HG03045 (cell line): ENCODE measurements around the gene TM6SF1.

Experiments used
- ATAC-seq: cut with Tn5 transposase; IDR thresholded peaks from one replicate; pipeline ENCODE4 v1.9.1; 2021; ENCODE audit warnings: mild to moderate bottlenecking, moderate library complexity; ENCODE audit not compliant: unreplicated experiment

The TM6SF1 gene

GRCh38 chr15:83170474-83171165, 63.2 kb downstream of the TM6SF1 start:
- no peak for ATAC-seq

DNA sequence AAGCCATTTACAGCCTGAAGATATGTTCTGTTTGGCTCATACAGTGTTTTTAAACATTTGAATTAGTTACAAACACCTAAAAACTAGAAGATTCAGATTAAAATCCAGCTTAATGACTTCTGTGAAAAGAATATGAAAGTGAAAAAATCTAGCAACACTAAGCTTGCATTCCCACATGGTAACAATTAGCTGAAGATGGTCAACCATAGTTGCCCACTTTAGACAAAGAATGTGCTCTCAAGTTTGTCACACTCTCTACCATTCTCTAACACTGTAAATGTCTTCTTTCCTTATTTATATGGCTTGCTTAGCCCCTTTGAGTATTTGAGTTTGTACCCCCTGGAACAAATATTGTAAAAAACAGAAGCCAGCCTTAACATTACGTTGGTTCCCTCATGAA, 67.4 kb downstream of the TM6SF1 start:
- ATAC-seq: no peak

- ATAC-seq: no peak
These were observed 70.9 kb downstream of the TM6SF1 start for GRCh38 chr15:83178390-83178789.

DNA sequence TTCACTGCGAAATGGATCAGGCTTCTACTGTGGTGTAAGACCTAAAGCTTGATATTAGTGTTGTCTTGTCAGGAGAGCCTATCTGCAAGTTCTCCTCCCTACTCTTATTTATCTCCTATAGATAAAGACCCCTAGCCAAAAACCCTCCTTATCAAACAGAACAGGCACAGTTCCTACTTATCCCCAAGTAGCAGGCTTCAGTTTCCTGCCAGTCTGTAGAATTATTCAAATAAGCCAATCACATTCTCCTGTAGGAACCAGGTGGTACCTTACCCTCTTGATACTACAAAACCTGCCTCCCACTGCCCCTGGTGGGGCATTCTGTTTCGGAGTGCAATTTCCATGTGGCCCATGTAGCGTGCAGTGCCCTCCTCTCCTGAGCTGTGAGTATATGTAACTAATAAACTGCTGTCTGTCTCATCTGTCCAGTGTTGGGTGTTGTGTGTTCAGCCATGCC, 71.5 kb downstream of the TM6SF1 start:
- ATAC-seq: no peak

GRCh38 chr15:83185561-83185960, 78.1 kb downstream of the TM6SF1 start:
- ATAC-seq: no peak
